ENCODE data around the gene ZMAT5.

The ZMAT5 gene

GRCh38 chr22:29718949-29719898 lies 47.6 kb downstream of the ZMAT5 start:
- DNase-seq (ENCODE audit: low read depth) = no peak
- H3K4me3 ChIP-seq (ENCODE audit: low read depth, low read length) = no peak overlapping the region
- TF ChIP-seq CTCF (IDR thresholded peaks at IDR 0.05; ENCODE audit: insufficient read depth, low read depth, low read length, missing control alignments) = no peak

GRCh38 chr22:29717789-29718188 lies 49.0 kb downstream of the ZMAT5 start:
- no peak for DNase-seq (ENCODE audit: low read depth)
- no peak for TF ChIP-seq CTCF (IDR thresholded peaks at IDR 0.05; ENCODE audit: insufficient read depth, low read depth, low read length, missing control alignments)
- no peak overlapping the region for H3K4me3 ChIP-seq (ENCODE audit: low read depth, low read length)

- no peak overlapping the region for H3K4me3 ChIP-seq (ENCODE audit: low read depth, low read length)
- no peak for TF ChIP-seq CTCF (IDR thresholded peaks at IDR 0.05; ENCODE audit: insufficient read depth, low read depth, low read length, missing control alignments)
- DNase-seq (ENCODE audit: low read depth) = peak; percentile 54
These were observed 49.8 kb downstream of the ZMAT5 start for GRCh38 chr22:29716814-29717545.

- DNase-seq (ENCODE audit: low read depth) = no peak
- no peak for TF ChIP-seq CTCF (IDR thresholded peaks at IDR 0.05; ENCODE audit: insufficient read depth, low read depth, low read length, missing control alignments)
- no peak overlapping the region for H3K4me3 ChIP-seq (ENCODE audit: low read depth, low read length)
These were observed 51.1 kb downstream of the ZMAT5 start for GRCh38 chr22:29715705-29716104.

- no peak for TF ChIP-seq CTCF (IDR thresholded peaks at IDR 0.05; ENCODE audit: insufficient read depth, low read depth, low read length, missing control alignments)
- H3K4me3 ChIP-seq (ENCODE audit: low read depth, low read length) = no peak overlapping the region
- no peak for DNase-seq (ENCODE audit: low read depth)
These were observed 51.6 kb downstream of the ZMAT5 start for GRCh38 chr22:29715240-29715639.

- no peak for TF ChIP-seq CTCF (IDR thresholded peaks at IDR 0.05; ENCODE audit: insufficient read depth, low read depth, low read length, missing control alignments)
- H3K4me3 ChIP-seq (ENCODE audit: low read depth, low read length) = no peak overlapping the region
- no peak for DNase-seq (ENCODE audit: low read depth)
These were observed 53.6 kb downstream of the ZMAT5 start for GRCh38 chr22:29713156-29713727.
